MM.1S (cell line): ENCODE measurements around the gene TNK1.

Experiments
- CTCF ChIP-seq: fragments of 300-600 bp; sonication (generic); IDR thresholded peaks from 2 replicates; pipeline ENCODE4 v1.5.1; 2016; ENCODE audit warnings: antibody characterized with exemption, low read length, mixed read lengths
- EZH2 ChIP-seq: fragments of 300-600 bp; sonication (generic); optimal IDR thresholded peaks from 2 replicates; pipeline ENCODE3; 2017; ENCODE audit warnings: low read depth, mild to moderate bottlenecking, antibody characterized with exemption, low read length, mixed read lengths

- TF ChIP-seq CTCF (no peak), EZH2 (no peak)
Measured at GRCh38 chr17:7383371-7383741, 2.5 kb downstream of the TNK1 start.
